HL-60 (cell line): ENCODE results near the gene SGMS1.
"Not testable (repeated sequence)": the region's sequence is repeated elsewhere in the genome, so short reads cannot be mapped to it uniquely, and the experiment has no call there.

ENCODE experiments used
- CTCF ChIP-seq: IDR thresholded peaks from one replicate; pipeline ENCODE4 v1.5.1; 2011; ENCODE audit warnings: low read length, control low read depth, inconsistent platforms; ENCODE audit not compliant: insufficient read depth
- POLR2AphosphoS5 ChIP-seq: IDR thresholded peaks from 2 replicates; pipeline ENCODE4 v1.6.1; 2012; ENCODE audit warnings: low read depth
- SPI1 ChIP-seq: IDR thresholded peaks from 2 replicates; pipeline ENCODE4 v1.6.1; 2012; ENCODE audit warnings: low read depth, mild to moderate bottlenecking, borderline replicate concordance

GRCh38 chr10:50366421-50366820 is 257.3 kb downstream of the SGMS1 start:
- not testable (repeated sequence) for TF ChIP-seq POLR2AphosphoS5, CTCF, SPI1
